ENCODE results near the gene CAPN1. TPM values are rescaled to one million over a fixed set of nuclear protein-coding genes. Genes with fewer than 3 reads are reported as not detected.

CAPN1 gene
- total and polyA plus RNA-seq, 2 of the 13 experiments (the other 11 are each of a cell fraction or from before 2014, with no cell fraction given): 57.3 to 82.6 TPM

GRCh38 chr11:65134240-65134951 is 47.3 kb upstream of the CAPN1 start, which contains the start of gene SYVN1 (continued):
- TF ChIP-seq, protein P1, sequence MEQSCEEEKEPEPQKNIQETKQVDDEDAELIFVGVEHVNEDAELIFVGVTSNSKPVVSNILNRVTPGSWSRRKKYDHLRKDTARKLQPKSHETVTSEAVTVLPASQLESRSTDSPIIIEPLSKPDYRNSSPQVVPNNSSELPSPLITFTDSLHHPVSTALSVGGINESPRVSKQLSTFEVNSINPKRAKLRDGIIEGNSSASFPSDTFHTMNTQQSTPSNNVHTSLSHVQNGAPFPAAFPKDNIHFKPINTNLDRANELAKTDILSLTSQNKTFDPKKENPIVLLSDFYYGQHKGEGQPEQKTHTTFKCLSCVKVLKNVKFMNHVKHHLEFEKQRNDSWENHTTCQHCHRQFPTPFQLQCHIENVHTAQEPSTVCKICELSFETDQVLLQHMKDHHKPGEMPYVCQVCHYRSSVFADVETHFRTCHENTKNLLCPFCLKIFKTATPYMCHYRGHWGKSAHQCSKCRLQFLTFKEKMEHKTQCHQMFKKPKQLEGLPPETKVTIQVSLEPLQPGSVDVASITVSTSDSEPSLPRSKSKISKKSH (CRISPR knock-in tag; IDR thresholded peaks at IDR 0.05; ENCODE audit: borderline replicate concordance): no peak
- TF ChIP-seq, protein P2, sequence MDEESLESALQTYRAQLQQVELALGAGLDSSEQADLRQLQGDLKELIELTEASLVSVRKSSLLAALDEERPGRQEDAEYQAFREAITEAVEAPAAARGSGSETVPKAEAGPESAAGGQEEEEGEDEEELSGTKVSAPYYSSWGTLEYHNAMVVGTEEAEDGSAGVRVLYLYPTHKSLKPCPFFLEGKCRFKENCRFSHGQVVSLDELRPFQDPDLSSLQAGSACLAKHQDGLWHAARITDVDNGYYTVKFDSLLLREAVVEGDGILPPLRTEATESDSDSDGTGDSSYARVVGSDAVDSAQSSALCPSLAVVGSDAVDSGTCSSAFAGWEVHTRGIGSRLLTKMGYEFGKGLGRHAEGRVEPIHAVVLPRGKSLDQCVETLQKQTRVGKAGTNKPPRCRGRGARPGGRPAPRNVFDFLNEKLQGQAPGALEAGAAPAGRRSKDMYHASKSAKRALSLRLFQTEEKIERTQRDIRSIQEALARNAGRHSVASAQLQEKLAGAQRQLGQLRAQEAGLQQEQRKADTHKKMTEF (CRISPR knock-in tag; IDR thresholded peaks at IDR 0.05): peak; percentile 40; the same call in 1 of the 2 replicates
- TF ChIP-seq ZNF616 (CRISPR knock-in tag; IDR thresholded peaks at IDR 0.05; ENCODE audit: low read depth) (no peak), NFYC (CRISPR knock-in tag; IDR thresholded peaks at IDR 0.05) (no peak), ZBTB14 (CRISPR knock-in tag; IDR thresholded peaks at IDR 0.05) (no peak), SP2 (CRISPR knock-in tag; IDR thresholded peaks at IDR 0.05) (no peak), TGIF2 (CRISPR knock-in tag; IDR thresholded peaks at IDR 0.05) (peak; percentile 80), PRDM15 (CRISPR knock-in tag; IDR thresholded peaks at IDR 0.05) (peak; percentile 25; the same call in 1 of the 2 replicates), CEBPG (CRISPR knock-in tag; IDR thresholded peaks at IDR 0.05) (no peak), ARID5B (CRISPR knock-in tag; IDR thresholded peaks at IDR 0.05) (peak; percentile 22; the same call in 1 of the 2 replicates)
- TF ChIP-seq, protein P3, sequence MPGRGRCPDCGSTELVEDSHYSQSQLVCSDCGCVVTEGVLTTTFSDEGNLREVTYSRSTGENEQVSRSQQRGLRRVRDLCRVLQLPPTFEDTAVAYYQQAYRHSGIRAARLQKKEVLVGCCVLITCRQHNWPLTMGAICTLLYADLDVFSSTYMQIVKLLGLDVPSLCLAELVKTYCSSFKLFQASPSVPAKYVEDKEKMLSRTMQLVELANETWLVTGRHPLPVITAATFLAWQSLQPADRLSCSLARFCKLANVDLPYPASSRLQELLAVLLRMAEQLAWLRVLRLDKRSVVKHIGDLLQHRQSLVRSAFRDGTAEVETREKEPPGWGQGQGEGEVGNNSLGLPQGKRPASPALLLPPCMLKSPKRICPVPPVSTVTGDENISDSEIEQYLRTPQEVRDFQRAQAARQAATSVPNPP (CRISPR knock-in tag; IDR thresholded peaks at IDR 0.05): 0 out of 2 replicates have a peak, but pooled peaks have one; percentile 31
- TF ChIP-seq, protein P4, sequence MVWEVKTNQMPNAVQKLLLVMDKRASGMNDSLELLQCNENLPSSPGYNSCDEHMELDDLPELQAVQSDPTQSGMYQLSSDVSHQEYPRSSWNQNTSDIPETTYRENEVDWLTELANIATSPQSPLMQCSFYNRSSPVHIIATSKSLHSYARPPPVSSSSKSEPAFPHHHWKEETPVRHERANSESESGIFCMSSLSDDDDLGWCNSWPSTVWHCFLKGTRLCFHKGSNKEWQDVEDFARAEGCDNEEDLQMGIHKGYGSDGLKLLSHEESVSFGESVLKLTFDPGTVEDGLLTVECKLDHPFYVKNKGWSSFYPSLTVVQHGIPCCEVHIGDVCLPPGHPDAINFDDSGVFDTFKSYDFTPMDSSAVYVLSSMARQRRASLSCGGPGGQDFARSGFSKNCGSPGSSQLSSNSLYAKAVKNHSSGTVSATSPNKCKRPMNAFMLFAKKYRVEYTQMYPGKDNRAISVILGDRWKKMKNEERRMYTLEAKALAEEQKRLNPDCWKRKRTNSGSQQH (CRISPR knock-in tag; IDR thresholded peaks at IDR 0.05; ENCODE audit: low read depth): peak; percentile 79
